MCF 10A (cell line): ENCODE data around the gene TRIM65. TPM values are rescaled to one million over a fixed set of nuclear protein-coding genes. Genes with fewer than 3 reads are reported as not detected.
A peak's percentile ranks its signal among the peaks of the same experiment; 100 is the strongest.

Source experiments
- Bru-seq: library from RNA; stranded (reverse); fragments of 400-500 nt; gene quantifications from one replicate; lab custom pipeline; 2021; lab: Mats Ljungman, UMichigan
- BruChase-seq, 2 experiments: library from RNA; stranded (reverse); fragments of 400-500 nt; gene quantifications; one replicate each; lab custom pipeline; 2021; lab: Mats Ljungman, UMichigan
- BruUV-seq: library from RNA; stranded (reverse); fragments of 400-500 nt; replicated peaks from 2 replicates; lab custom pipeline; 2021; lab: Mats Ljungman, UMichigan
- CTCF ChIA-PET: fragments of 300-600 bp; sonication (Branson Sonifier 250); formaldehyde crosslinking; extraction: SDS; loops from one replicate; lab custom pipeline; 2021; ENCODE audit warnings: antibody characterized with exemption, inconsistent platforms; lab: Yijun Ruan, JAX
- POLR2A ChIA-PET: fragments of 300-600, 350-650 bp; sonication (Branson Sonifier 250); formaldehyde crosslinking; extraction: SDS; loops from one replicate; lab custom pipeline; 2020; ENCODE audit warnings: antibody characterized with exemption, inconsistent platforms; lab: Yijun Ruan, JAX
- DNase-seq: peaks from one replicate; pipeline ENCODE4 v3.0.0-alpha.2; 2018; ENCODE audit not compliant: unreplicated experiment
- H3K27ac Mint-ChIP-seq: one replicate; pipeline ENCODE4 v1.8.0; 2022; ENCODE audit warnings: mild to moderate bottlenecking, low read depth, mixed read lengths; ENCODE audit not compliant: unreplicated experiment
- H3K27me3 Mint-ChIP-seq: one replicate; pipeline ENCODE4 v1.8.0; 2022; ENCODE audit warnings: mixed read lengths; ENCODE audit not compliant: insufficient read depth, unreplicated experiment
- H3K36me3 Mint-ChIP-seq: one replicate; pipeline ENCODE4 v1.8.0; 2022; ENCODE audit warnings: mild to moderate bottlenecking, moderate library complexity, mixed read lengths; ENCODE audit not compliant: insufficient read depth, unreplicated experiment
- H3K4me1 Mint-ChIP-seq: one replicate; pipeline ENCODE4 v1.8.0; 2022; ENCODE audit warnings: mixed read lengths; ENCODE audit not compliant: insufficient read depth, unreplicated experiment
- H3K4me3 Mint-ChIP-seq: one replicate; pipeline ENCODE4 v1.8.0; 2022; ENCODE audit warnings: mild to moderate bottlenecking, moderate library complexity, mixed read lengths; ENCODE audit not compliant: unreplicated experiment
- H3K9me3 Mint-ChIP-seq: one replicate; pipeline ENCODE4 v1.8.0; 2022; ENCODE audit warnings: mixed read lengths; ENCODE audit not compliant: unreplicated experiment
- CTCF ChIP-seq: fragments of 200-600 bp; IDR thresholded peaks from one replicate; pipeline ENCODE4 v1.8.0; 2022; ENCODE audit warnings: antibody characterized with exemption, mild to moderate bottlenecking; ENCODE audit not compliant: unreplicated experiment
- intact Hi-C: fragments of 100-400 bp; cut with micrococcal nuclease; formaldehyde crosslinking; loops from 2 replicates; pipeline ENCODE4 v1.14.1; 2022
- long read RNA-seq: library from polyadenylated mRNA; stranded (forward); transcript quantifications from one replicate; pipeline ENCODE4 v2.0.0, GENCODE V29; 2022
- total RNA-seq: library from RNA; stranded (reverse); gene quantifications from 2 replicates; pipeline ENCODE4 v1.2.3, GENCODE V29; 2022

Gene TRIM65
- 15.9 and 17.4 TPM in 2 replicates for total RNA-seq
- percentile 59 among the genes with signal in this experiment for Bru-seq, nascent RNA
- percentile 80 among the genes with signal in this experiment for BruChase-seq, experiment 1, labeled RNA remaining after a 6-hour chase
- BruChase-seq, experiment 2, labeled RNA remaining after a 2-hour chase: percentile 75 among the genes with signal in this experiment
- long read RNA-seq, partial matches to known transcripts: 1 of 12 reads
- long read RNA-seq, other reads (novel, unspliced or antisense): 6 of 12 reads

GRCh38 chr17:75896415-75897159, at the start of gene TRIM65:
TSS of gene TRIM65 (minus strand) at chr17:75896951. CDS start at chr17:75896937, 14 bp downstream.
- peaks cover 43% of the 10 kb centered on the region for H3K36me3 Mint-ChIP-seq
- BruUV-seq: no TSS peak

GRCh38 chr17:75945211-75945610, 48.5 kb upstream of the TRIM65 start:
- no peaks in the 10 kb centered on the region for H3K27me3 Mint-ChIP-seq
- no peak for TF ChIP-seq CTCF
- H3K4me1 Mint-ChIP-seq: peaks cover 10% of the 10 kb centered on the region
- no peak overlapping the region for H3K27ac Mint-ChIP-seq
- no TSS peak for BruUV-seq
- H3K4me3 Mint-ChIP-seq: no peak overlapping the region
- DNase-seq: no peak
- H3K9me3 Mint-ChIP-seq: no peaks in the 10 kb centered on the region
- CTCF ChIA-PET: interaction anchor here (0.6 to 1.2 kb wide), 2 partner anchors 35 to 61 kb away, joined by 3 to 4 read pairs; no protein-coding TSS in a partner anchor
- intact Hi-C loops: no loop called here
- POLR2A ChIA-PET: interaction anchor here (0.5 kb wide), 1 partner anchor 126 kb away, joined by 3 read pairs; no protein-coding TSS in a partner anchor
- H3K36me3 Mint-ChIP-seq: peaks cover 40% of the 10 kb centered on the region

More at GRCh38 chr17:75896415-75897159, at the start of gene TRIM65:
- CTCF ChIA-PET: interaction anchor here (0.5 to 2.2 kb wide), 14 partner anchors 9 to 222 kb away, joined by 3 to 12 read pairs (median 5); partner anchors contain the start of genes GALK1 and TRIM47
- peak; percentile 14 for TF ChIP-seq CTCF
- intact Hi-C loops: loop anchor here (1.0 to 2.0 kb wide), 2 partner anchors 42 to 132 kb away; partner anchors contain the start of gene WBP2
- peak within 1 kb of the TSS; percentile 74 for H3K4me3 Mint-ChIP-seq
- POLR2A ChIA-PET: interaction anchor here (0.6 to 5.0 kb wide), 19 partner anchors 9 to 380 kb away, joined by 3 to 80 read pairs (median 5); partner anchors contain the start of genes GALK1, MRPL38, RECQL5 and SAP30BP
- DNase-seq: peak; percentile 71
- no peaks in the 10 kb centered on the region for H3K9me3 Mint-ChIP-seq
- H3K4me1 Mint-ChIP-seq: peaks cover 19% of the 10 kb centered on the region
- H3K27me3 Mint-ChIP-seq: no peaks in the 10 kb centered on the region
- peak within 1 kb of the TSS; percentile 70 for H3K27ac Mint-ChIP-seq

GRCh38 chr17:75943491-75943890, 46.7 kb upstream of the TRIM65 start:
- Mint-ChIP-seq H3K27ac (no peak overlapping the region), H3K4me3 (no peak overlapping the region), H3K4me1 (peaks cover 10% of the 10 kb centered on the region), H3K27me3 (no peaks in the 10 kb centered on the region), H3K9me3 (no peaks in the 10 kb centered on the region), H3K36me3 (peaks cover 22% of the 10 kb centered on the region)
- no TSS peak for BruUV-seq
- ChIA-PET CTCF (interaction anchor here (0.7 to 1.6 kb wide), 2 partner anchors 38 to 199 kb away, joined by 4 read pairs; partner anchors contain the start of gene MRPL38), POLR2A (interaction anchor here (0.7 kb wide), 1 partner anchor 50 kb away, joined by 3 read pairs; no protein-coding TSS in a partner anchor)
- no peak for DNase-seq
- intact Hi-C loops: loop anchor here (5.0 kb wide), 1 partner anchor 34 kb away; the partner anchor contains the start of genes ACOX1 and TEN1
- no peak for TF ChIP-seq CTCF
